HT-29 (cell line): Measurements from ENCODE around the gene TEAD2. TPM values are rescaled to one million over a fixed set of nuclear protein-coding genes. Genes with fewer than 3 reads are reported as not detected.

Experiments used
- small RNA-seq: library from RNA; depleted of rRNA; stranded (forward); fragments of <200 nt; gene quantifications from one replicate; pipeline ENCODE3, GENCODE V24; 2014
- total RNA-seq: library from RNA; depleted of rRNA; stranded (reverse); fragments of >200 nt; shearing (Covaris generic); gene quantifications from 2 replicates; pipeline ENCODE4 v1.2.3, GENCODE V29; 2014; rRNA removed

TEAD2 gene
- total RNA-seq, 1 experiment from 2014 or later = 28.6 TPM

Small RNAs within 50 kb of the gene (small RNA-seq; reads per million reads assigned to genes)
- not detected for gene MIR4324

Other genes starting within 250 kb of the TEAD2 start
- 12.0 and 19.9 TPM in 2 replicates for gene LIN7B, start 248.0 kb downstream of the TEAD2 start, total RNA-seq
- 5.9 and 6.0 TPM in 2 replicates for gene C19orf73, start 243.3 kb downstream of the TEAD2 start, total RNA-seq
- 22.9 and 30.1 TPM in 2 replicates for gene PPFIA3, start 242.9 kb downstream of the TEAD2 start, total RNA-seq
- 0.08 TPM in 1 of 2 replicates, not detected in the other for gene HRC, start 207.0 kb downstream of the TEAD2 start, total RNA-seq
- 28.7 and 33.7 TPM in 2 replicates for gene TRPM4, start 204.6 kb downstream of the TEAD2 start, total RNA-seq
- 0.26 TPM in 1 of 2 replicates, not detected in the other for gene SLC6A16, start 37.2 kb downstream of the TEAD2 start, total RNA-seq
- not detected in 2 replicates for gene CD37, start 27.0 kb downstream of the TEAD2 start, total RNA-seq
- 0.18 and 0.53 TPM in 2 replicates for gene DKKL1, start 1.5 kb upstream of the TEAD2 start, total RNA-seq
- not detected in 2 replicates for gene KASH5, start 25.8 kb upstream of the TEAD2 start, total RNA-seq
- gene PTH2, start 61.0 kb upstream of the TEAD2 start, total RNA-seq = not detected in 2 replicates
- not detected in 2 replicates for gene GFY, start 63.0 kb upstream of the TEAD2 start, total RNA-seq
- 0.13 and 0.18 TPM in 2 replicates for gene SLC17A7, start 79.1 kb upstream of the TEAD2 start, total RNA-seq
- 337 and 351 TPM in 2 replicates for gene PIH1D1, start 89.4 kb upstream of the TEAD2 start, total RNA-seq
- gene ALDH16A1, start 90.8 kb upstream of the TEAD2 start, total RNA-seq = 214 and 224 TPM in 2 replicates
- 1.6 and 2.1 TPM in 2 replicates for gene FLT3LG, start 111.8 kb upstream of the TEAD2 start, total RNA-seq
- gene RPL13A, start 125.2 kb upstream of the TEAD2 start, total RNA-seq = 7,406 and 7,983 TPM in 2 replicates
- 5,724 and 5,984 TPM in 2 replicates for gene RPS11, start 134.0 kb upstream of the TEAD2 start, total RNA-seq
- gene FCGRT, start 150.2 kb upstream of the TEAD2 start, total RNA-seq = 150 and 176 TPM in 2 replicates
- gene RCN3, start 165.6 kb upstream of the TEAD2 start, total RNA-seq = 17.6 and 25.6 TPM in 2 replicates
- gene NOSIP, start 218.1 kb upstream of the TEAD2 start, total RNA-seq = 247 and 262 TPM in 2 replicates
- 25.8 and 26.3 TPM in 2 replicates for gene PRRG2, start 218.9 kb upstream of the TEAD2 start, total RNA-seq
- gene PRR12, start 228.8 kb upstream of the TEAD2 start, total RNA-seq = 15.0 and 15.3 TPM in 2 replicates